Measurements from ENCODE around the gene DIP2A.
"Not testable (repeated sequence)": the region's sequence is repeated elsewhere in the genome, so short reads cannot be mapped to it uniquely, and the experiment has no call there.

DIP2A gene

GRCh38 chr21:46579394-46579793 lies 120.7 kb downstream of the DIP2A start:
- Mint-ChIP-seq H3K9me3 (peaks cover 26% of the 10 kb centered on the region), H3K36me3 (peaks cover 29% of the 10 kb centered on the region), H3K4me1 (peaks cover 34% of the 10 kb centered on the region)
- not testable (repeated sequence) for H3K27ac Mint-ChIP-seq, H3K27me3 Mint-ChIP-seq, H3K4me3 Mint-ChIP-seq

GRCh38 chr21:46581780-46582307 lies 123.2 kb downstream of the DIP2A start:
- Mint-ChIP-seq H3K9me3 (peaks cover 36% of the 10 kb centered on the region), H3K4me3 (no peak overlapping the region), H3K27ac (no peak overlapping the region), H3K36me3 (peaks cover 35% of the 10 kb centered on the region), H3K4me1 (peaks cover 24% of the 10 kb centered on the region), H3K27me3 (no peaks in the 10 kb centered on the region)

GRCh38 chr21:46585191-46585953 lies 126.7 kb downstream of the DIP2A start:
- Mint-ChIP-seq H3K4me1 (peaks cover 37% of the 10 kb centered on the region), H3K9me3 (peaks cover 26% of the 10 kb centered on the region), H3K27ac (no peak overlapping the region), H3K27me3 (no peaks in the 10 kb centered on the region), H3K4me3 (no peak overlapping the region), H3K36me3 (peaks cover 31% of the 10 kb centered on the region)

- no peak overlapping the region for H3K4me3 Mint-ChIP-seq
Measured at GRCh38 chr21:46594276-46594675, 135.6 kb downstream of the DIP2A start.

GRCh38 chr21:46596201-46596600 lies 137.5 kb downstream of the DIP2A start:
- Mint-ChIP-seq H3K9me3 (no peaks in the 10 kb centered on the region), H3K27ac (no peak overlapping the region), H3K4me1 (peaks cover 14% of the 10 kb centered on the region), H3K36me3 (peaks cover 3% of the 10 kb centered on the region), H3K4me3 (no peak overlapping the region), H3K27me3 (no peaks in the 10 kb centered on the region)

More at GRCh38 chr21:46594276-46594675, 135.6 kb downstream of the DIP2A start:
- Mint-ChIP-seq H3K27me3 (no peaks in the 10 kb centered on the region), H3K4me1 (peaks cover 2% of the 10 kb centered on the region), H3K27ac (no peak overlapping the region), H3K9me3 (no peaks in the 10 kb centered on the region), H3K36me3 (peaks cover 9% of the 10 kb centered on the region)

GRCh38 chr21:46597031-46597430 lies 138.3 kb downstream of the DIP2A start:
- H3K4me3 Mint-ChIP-seq: no peak overlapping the region
- H3K36me3 Mint-ChIP-seq: peaks cover 3% of the 10 kb centered on the region
- H3K4me1 Mint-ChIP-seq: peaks cover 18% of the 10 kb centered on the region
- H3K27me3 Mint-ChIP-seq: no peaks in the 10 kb centered on the region
- no peak overlapping the region for H3K27ac Mint-ChIP-seq
- H3K9me3 Mint-ChIP-seq: no peaks in the 10 kb centered on the region

- Mint-ChIP-seq H3K9me3 (no peaks in the 10 kb centered on the region), H3K4me1 (peaks cover 26% of the 10 kb centered on the region), H3K27me3 (no peaks in the 10 kb centered on the region), H3K4me3 (no peak overlapping the region), H3K36me3 (peaks cover 3% of the 10 kb centered on the region), H3K27ac (no peak overlapping the region)
Measured at GRCh38 chr21:46597896-46598343, 139.2 kb downstream of the DIP2A start.

- no peak overlapping the region for H3K4me3 Mint-ChIP-seq
- no peaks in the 10 kb centered on the region for H3K36me3 Mint-ChIP-seq
- H3K27me3 Mint-ChIP-seq: no peaks in the 10 kb centered on the region
- H3K4me1 Mint-ChIP-seq: peaks cover 26% of the 10 kb centered on the region
- H3K9me3 Mint-ChIP-seq: no peaks in the 10 kb centered on the region
- H3K27ac Mint-ChIP-seq: no peak overlapping the region
Measured at GRCh38 chr21:46598581-46599572, 140.2 kb downstream of the DIP2A start.

GRCh38 chr21:46600305-46600704 lies 141.6 kb downstream of the DIP2A start:
- Mint-ChIP-seq H3K9me3 (no peaks in the 10 kb centered on the region), H3K36me3 (no peaks in the 10 kb centered on the region), H3K27me3 (no peaks in the 10 kb centered on the region), H3K27ac (no peak overlapping the region), H3K4me1 (peaks cover 38% of the 10 kb centered on the region), H3K4me3 (no peak overlapping the region)

- Mint-ChIP-seq H3K9me3 (no peaks in the 10 kb centered on the region), H3K36me3 (no peaks in the 10 kb centered on the region), H3K27ac (no peak overlapping the region), H3K27me3 (no peaks in the 10 kb centered on the region), H3K4me3 (no peak overlapping the region), H3K4me1 (peaks cover 45% of the 10 kb centered on the region)
Measured at GRCh38 chr21:46600978-46601377, 142.3 kb downstream of the DIP2A start.

GRCh38 chr21:46603228-46603627 lies 144.5 kb downstream of the DIP2A start:
- H3K27ac Mint-ChIP-seq: no peak overlapping the region
- peaks cover 67% of the 10 kb centered on the region for H3K4me1 Mint-ChIP-seq
- no peaks in the 10 kb centered on the region for H3K27me3 Mint-ChIP-seq
- H3K36me3 Mint-ChIP-seq: no peaks in the 10 kb centered on the region
- H3K4me3 Mint-ChIP-seq: no peak overlapping the region
- H3K9me3 Mint-ChIP-seq: no peaks in the 10 kb centered on the region

GRCh38 chr21:46604329-46604974 lies 145.8 kb downstream of the DIP2A start:
- Mint-ChIP-seq H3K9me3 (no peaks in the 10 kb centered on the region), H3K27me3 (no peaks in the 10 kb centered on the region), H3K27ac (no peak overlapping the region), H3K4me3 (no peak overlapping the region), H3K4me1 (peaks cover 63% of the 10 kb centered on the region), H3K36me3 (no peaks in the 10 kb centered on the region)

- Mint-ChIP-seq H3K27me3 (no peaks in the 10 kb centered on the region), H3K36me3 (no peaks in the 10 kb centered on the region), H3K27ac (peak within 1 kb of the TSS; percentile 71), H3K4me3 (peak within 1 kb of the TSS; percentile 45), H3K9me3 (no peaks in the 10 kb centered on the region), H3K4me1 (peaks cover 56% of the 10 kb centered on the region)
Measured at GRCh38 chr21:46604975-46605766, 146.5 kb downstream of the DIP2A start, which contains the start of gene S100B. TSS of gene S100B (minus strand) at chr21:46605082. CDS start at chr21:46602415, 2,667 bp downstream.

GRCh38 chr21:46605767-46606426 lies 147.2 kb downstream of the DIP2A start:
- Mint-ChIP-seq H3K9me3 (no peaks in the 10 kb centered on the region), H3K4me1 (peaks cover 52% of the 10 kb centered on the region), H3K4me3 (peak overlapping the region; percentile 26), H3K27me3 (no peaks in the 10 kb centered on the region), H3K36me3 (no peaks in the 10 kb centered on the region), H3K27ac (peak overlapping the region; percentile 65)
